ENCODE measurements around the gene CDC16.

- TF ChIP-seq CTCF (conservative IDR thresholded peaks at IDR 0.05; ENCODE audit: low read depth, low read length) (no peak), POLR2A (IDR thresholded peaks at IDR 0.05; ENCODE audit: low read depth, low read length) (no peak)
Observed at GRCh38 chr13:114208134-114208533, 26.6 kb upstream of the CDC16 start.

Measured in IMR-90 (cell line).